GM19452 (cell line): ENCODE results near the gene VDR.

Source experiments
- ATAC-seq: cut with Tn5 transposase; IDR thresholded peaks from one replicate; pipeline ENCODE4 v1.9.1; 2021; ENCODE audit not compliant: unreplicated experiment

Gene VDR

DNA sequence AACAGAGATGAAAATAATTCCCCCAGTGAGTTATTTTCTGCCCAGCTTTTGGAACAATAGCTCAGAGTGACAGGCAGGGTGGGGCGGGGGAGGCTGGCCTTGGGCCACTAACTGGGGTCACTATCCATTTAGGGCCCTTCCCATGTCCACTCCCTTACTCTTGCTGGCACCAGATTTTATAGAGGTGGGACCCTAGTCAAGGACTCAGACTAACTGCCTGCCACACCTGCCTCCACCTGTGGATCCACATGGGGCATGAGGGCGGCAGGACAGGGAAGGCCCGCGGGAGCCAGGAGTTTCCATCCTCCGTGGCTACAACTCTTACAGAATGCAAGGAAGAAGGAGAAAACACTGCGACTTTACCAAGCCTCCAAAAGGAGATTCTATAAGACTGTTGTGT is 10.1 kb downstream of the VDR start:
- no peak for ATAC-seq

- no peak for ATAC-seq
These were observed 10.7 kb downstream of the VDR start for GRCh38 chr12:47894068-47894467.

- ATAC-seq, result no peak
These were observed 12.0 kb downstream of the VDR start for GRCh38 chr12:47892819-47893218.

- ATAC-seq, result no peak
These were observed 13.4 kb downstream of the VDR start for GRCh38 chr12:47891356-47891755.

DNA sequence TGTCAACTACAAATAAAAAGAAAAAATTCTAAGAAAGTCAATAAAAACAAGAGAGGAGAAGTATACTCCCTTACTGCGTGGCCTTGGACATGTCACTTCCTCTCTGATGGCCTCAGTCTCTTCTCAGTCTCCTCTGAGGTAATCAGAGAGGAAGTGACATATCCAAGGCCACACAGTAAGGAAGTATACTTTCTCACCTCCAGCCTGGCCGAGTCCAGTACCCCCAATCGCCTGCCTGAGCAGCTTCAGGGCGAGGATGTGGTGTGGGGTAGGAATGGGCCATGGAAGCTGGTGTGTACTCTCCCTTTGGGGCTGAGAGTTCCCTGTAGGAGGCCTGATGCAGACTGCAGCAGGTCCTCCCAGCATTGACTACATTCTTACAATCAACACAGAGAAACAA is 15.8 kb downstream of the VDR start:
- peak; percentile 48 for ATAC-seq

DNA sequence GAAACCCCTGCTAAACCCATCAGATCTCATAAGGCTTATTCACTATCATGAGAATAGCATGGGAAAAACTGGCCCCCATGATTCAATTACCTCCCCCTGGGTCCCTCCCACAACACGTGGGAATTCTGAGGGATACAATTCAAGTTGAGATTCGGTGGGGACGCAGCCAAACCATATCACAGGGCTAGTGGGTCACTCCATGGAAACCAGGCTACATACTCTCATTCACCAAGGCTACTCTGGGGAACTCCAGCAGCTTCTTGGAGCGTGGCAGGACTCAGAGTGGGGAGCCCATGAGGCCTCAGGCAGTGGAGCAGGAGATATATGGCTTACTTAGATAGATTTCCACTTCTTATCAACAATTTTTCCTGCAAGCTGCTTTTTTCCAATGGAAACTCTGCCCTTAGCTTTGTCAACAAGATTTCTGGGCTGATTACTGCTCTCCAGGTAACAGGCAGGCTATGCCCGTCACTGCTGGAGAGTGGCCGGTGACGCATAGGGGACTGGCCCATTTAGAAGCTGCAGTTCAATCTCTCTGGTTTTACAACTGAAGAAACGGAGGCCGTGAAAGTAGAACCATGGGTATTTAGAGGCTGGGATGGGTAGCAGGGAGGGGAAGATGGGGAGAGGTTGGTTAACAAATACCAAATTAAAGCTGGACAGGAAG is 16.5 kb downstream of the VDR start:
- ATAC-seq, result no peak

GRCh38 chr12:47887529-47887928 is 17.3 kb downstream of the VDR start:
- no peak for ATAC-seq

DNA sequence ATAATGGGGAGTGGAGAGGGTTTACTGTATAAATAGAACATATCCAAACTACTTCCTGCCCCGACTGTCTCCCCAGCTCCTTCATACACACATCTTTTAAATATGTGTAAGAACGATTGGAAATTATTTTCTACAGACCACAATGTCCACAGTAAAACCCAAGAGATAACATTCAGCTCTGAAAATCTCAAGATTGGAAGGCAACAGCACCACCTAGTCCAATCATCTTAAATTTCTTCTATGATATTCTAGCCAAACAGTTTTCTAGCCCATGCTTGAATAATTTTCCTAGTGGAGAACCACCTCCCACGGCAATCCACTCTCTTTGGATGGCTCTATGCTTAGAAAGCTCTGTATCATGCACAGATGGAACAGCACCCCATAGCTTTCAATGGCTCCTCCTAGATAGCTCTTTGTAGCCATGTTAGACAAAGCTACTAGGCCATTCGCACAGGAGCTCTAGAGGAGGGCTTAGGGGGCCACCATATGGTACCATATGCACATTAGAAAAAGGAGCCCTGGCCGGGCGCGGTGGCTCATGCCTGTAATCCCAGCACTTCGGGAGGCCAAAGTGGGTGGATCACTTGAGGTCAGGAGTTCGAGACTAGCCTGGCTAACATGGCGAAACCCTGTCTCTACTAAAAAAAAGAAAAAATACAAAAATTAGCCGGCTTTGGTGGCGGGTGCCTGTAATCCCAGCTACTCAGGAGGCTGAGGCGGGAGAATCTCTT is 18.1 kb downstream of the VDR start:
- ATAC-seq, result no peak

DNA sequence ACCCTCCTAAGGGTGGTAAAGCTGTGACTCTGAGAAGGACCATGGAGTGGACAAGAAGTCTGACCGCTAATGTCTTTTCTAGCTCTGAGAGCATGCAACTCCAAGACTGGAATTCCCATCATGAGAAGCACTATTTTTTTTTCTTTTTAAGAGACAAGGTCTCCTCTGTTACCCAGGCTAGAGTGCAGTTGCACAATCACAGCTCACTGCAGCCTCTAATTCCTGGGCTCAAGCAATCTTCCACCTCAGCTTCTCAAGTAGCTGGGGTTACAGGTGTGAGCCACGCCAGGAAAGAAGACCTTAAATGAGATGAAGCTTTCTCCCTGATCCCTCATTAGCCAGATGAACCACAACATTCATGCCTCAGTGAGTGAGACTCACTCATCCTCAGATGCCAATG is 19.2 kb downstream of the VDR start:
- no peak for ATAC-seq

GRCh38 chr12:47885012-47885501 is 19.7 kb downstream of the VDR start:
- peak; percentile 38 for ATAC-seq

DNA sequence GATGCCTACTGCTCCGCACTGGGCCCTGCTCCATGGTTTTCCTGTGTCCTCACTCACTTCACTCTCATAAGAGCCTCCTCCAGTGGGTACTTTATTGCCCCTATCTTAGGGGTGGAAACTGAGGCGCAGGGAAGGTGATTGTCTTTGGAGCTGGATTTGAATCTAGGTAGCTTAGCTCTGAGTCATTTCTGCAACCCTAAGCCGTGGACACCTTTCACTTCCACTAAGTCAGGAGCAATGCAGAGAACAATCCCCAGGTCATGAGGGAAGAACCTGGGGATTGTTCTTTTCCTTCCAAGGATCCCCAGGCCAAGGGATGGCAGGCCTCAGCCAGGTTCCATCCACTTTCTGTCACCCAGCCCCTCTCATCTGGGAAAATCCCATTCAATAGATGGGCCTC is 20.3 kb downstream of the VDR start:
- no peak for ATAC-seq

- no peak for ATAC-seq
These were observed 21.1 kb downstream of the VDR start for GRCh38 chr12:47883663-47884195.

GRCh38 chr12:47882781-47883546 is 21.8 kb downstream of the VDR start:
- peak; percentile 70 for ATAC-seq

DNA sequence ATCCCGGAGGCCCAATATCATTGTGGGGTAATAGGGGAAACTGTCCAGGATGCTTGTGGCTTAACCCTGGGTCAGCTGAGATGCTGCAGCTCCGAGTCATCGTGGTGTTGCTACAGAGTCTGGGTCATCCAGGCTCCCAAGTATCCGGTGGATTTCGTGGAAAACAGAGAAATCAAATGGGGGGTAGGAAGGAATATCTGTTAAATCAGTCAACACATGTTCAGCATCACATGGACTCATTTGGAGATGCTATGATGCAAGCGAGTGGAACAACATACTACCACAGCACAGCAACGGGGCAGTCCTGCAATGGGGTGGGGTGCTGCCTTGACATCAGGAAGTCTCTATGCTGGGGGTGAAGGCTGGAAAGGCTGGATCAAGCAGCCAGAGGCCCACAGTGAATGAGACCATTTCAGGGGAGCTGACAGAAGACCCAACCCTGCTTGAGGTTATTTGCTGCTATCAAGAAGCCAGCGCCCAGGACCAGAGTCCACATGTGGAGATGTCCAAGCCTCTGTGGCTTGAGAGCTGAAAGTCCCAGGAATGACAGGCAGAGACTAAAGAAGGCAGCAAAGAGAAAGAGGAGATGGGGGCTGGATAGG is 22.9 kb downstream of the VDR start:
- ATAC-seq, result no peak

- no peak for ATAC-seq
These were observed 23.7 kb downstream of the VDR start for GRCh38 chr12:47881051-47881450.

- ATAC-seq, result no peak
These were observed 25.8 kb downstream of the VDR start for GRCh38 chr12:47878918-47879481.

GRCh38 chr12:47878293-47878917 is 26.4 kb downstream of the VDR start:
- no peak for ATAC-seq

GRCh38 chr12:47877081-47877480 is 27.7 kb downstream of the VDR start:
- ATAC-seq, result no peak

GRCh38 chr12:47876440-47876960 is 28.3 kb downstream of the VDR start:
- ATAC-seq, result no peak
